AG04449 (cell line): Measurements from ENCODE around the gene SPEM2.

Source experiments
- CTCF ChIA-PET: fragments of 350-600 bp; formaldehyde crosslinking; extraction: SDS; loops from one replicate; lab custom pipeline; 2021; ENCODE audit warnings: antibody characterized with exemption; lab: Yijun Ruan, JAX
- POLR2A ChIA-PET: fragments of 400-600, 350-600 bp; formaldehyde crosslinking; extraction: SDS; loops from one replicate; lab custom pipeline; 2020; ENCODE audit warnings: antibody characterized with exemption, inconsistent platforms; lab: Yijun Ruan, JAX
- DNase-seq: peaks from one replicate; pipeline ENCODE4 v3.0.0-alpha.2; 2010; ENCODE audit warnings: low read depth, low spot score
- H3K4me3 ChIP-seq: 2 replicates; pipeline ENCODE4 v1.5.1; 2011; ENCODE audit warnings: low read depth, mild to moderate bottlenecking, control low read depth, low read length
- TF ChIP-seq, protein P1 (sequence below): IDR thresholded peaks from one replicate; pipeline ENCODE4 v1.5.1; 2011; ENCODE audit warnings: mild to moderate bottlenecking, moderate library complexity, low read length, control low read depth, inconsistent platforms; ENCODE audit not compliant: insufficient read depth; ENCODE audit errors: missing control alignments

The SPEM2 gene

DNA sequence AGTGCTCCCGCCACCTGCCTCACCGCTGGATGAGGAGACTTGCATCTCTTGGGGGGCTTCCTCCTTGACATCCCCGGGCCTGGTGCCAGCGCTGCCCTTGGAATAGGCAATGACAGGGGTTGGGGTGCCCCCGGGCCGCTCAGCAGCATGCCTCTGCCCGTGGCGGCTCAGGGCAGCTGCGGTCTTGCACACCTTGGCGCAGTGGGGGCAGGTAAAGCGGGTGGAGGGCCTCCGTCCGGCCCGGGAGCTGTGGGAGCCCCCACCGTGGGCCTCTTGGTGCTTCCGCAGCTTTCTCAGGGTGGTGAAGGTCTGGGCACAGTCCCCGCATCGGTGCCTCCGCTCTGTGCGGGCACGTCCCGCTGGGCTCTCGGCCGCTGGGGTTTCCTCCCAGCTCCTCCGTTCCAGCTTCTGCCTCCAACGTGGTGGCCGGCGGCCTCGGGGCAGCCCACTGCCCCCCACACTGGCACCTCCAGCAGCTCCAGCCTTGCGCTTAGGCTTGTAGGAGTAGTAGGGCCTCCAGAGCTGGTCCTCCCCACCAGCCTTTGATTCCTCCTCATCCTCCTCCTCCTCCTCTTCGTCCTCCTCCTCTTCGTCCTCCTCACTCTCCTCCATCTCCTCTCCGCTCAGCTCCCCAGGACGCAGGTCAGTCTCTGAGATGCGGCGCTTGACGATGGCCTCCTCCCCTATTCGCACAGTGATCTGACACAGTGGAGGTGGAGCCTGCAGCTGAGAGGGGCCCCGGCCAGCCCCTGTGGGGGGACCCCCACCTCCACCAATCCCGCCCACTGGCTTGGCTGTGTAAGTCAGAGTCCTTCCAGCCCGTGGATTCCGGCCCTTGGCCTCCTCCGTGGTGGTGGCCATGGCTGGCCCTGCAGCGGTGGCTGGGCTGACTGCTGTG, 37.3 kb downstream of the SPEM2 start:
- ChIA-PET CTCF (interaction anchor here (1.0 to 1.5 kb wide), 4 partner anchors 11 to 98 kb away, joined by 3 to 6 read pairs (median 4); no protein-coding TSS in a partner anchor), POLR2A (interaction anchor here (1.0 kb wide), 1 partner anchor 15 kb away, joined by 3 read pairs; no protein-coding TSS in a partner anchor)
- TF ChIP-seq, protein P1, sequence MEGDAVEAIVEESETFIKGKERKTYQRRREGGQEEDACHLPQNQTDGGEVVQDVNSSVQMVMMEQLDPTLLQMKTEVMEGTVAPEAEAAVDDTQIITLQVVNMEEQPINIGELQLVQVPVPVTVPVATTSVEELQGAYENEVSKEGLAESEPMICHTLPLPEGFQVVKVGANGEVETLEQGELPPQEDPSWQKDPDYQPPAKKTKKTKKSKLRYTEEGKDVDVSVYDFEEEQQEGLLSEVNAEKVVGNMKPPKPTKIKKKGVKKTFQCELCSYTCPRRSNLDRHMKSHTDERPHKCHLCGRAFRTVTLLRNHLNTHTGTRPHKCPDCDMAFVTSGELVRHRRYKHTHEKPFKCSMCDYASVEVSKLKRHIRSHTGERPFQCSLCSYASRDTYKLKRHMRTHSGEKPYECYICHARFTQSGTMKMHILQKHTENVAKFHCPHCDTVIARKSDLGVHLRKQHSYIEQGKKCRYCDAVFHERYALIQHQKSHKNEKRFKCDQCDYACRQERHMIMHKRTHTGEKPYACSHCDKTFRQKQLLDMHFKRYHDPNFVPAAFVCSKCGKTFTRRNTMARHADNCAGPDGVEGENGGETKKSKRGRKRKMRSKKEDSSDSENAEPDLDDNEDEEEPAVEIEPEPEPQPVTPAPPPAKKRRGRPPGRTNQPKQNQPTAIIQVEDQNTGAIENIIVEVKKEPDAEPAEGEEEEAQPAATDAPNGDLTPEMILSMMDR, result no peak
- DNase-seq, result no peak
- no peak overlapping the region for H3K4me3 ChIP-seq

DNA sequence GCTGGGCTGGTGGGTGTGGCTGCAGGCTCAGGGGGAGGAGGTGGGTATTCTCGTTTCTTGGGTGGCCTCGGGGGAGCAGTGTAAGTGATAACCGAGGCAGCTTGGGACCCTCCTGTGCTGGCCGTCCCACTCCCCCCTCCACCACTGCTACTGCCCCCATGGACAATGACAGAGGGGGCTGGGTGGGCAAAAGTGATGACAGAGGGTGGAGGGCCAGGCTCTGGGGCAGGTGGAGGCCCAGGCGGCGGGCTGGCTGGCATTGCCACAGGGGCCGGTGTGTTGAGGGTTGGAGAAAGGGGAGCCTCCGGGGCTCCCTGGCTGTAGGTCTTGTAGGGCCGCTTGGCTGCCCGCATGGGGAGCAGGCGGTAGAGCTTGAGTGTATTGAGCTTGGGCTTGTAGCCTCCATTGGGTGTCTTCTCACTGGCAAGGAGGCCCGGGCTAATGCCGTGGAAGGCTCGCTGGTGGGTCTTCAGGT, 38.0 kb downstream of the SPEM2 start:
- no peak overlapping the region for H3K4me3 ChIP-seq
- POLR2A ChIA-PET, result no interaction called here
- TF ChIP-seq, protein P1, result no peak
- no peak for DNase-seq
- CTCF ChIA-PET, result interaction anchor here (1.3 kb wide), 1 partner anchor 13 kb away, joined by 4 read pairs; no protein-coding TSS in a partner anchor

DNA sequence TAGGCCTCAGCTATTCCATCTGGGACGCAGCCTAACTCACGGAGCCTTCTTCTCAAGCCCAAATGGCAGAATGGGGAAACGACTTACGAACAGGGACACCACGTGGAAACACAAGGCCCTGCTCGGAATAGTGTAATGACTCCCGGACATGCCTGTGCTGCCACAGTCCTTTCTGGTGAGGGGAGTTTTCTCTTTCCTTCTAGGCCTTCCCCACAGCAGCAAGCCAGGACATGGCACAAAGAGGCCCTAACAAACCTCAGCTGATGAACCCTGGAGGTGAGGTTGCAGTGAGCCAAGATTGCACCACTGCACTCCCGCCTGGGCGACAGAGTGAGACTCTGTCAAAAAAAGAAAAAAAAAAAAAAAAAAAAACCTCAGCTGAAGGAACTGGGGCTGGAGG, 38.7 kb downstream of the SPEM2 start:
- ChIA-PET CTCF (no interaction called here), POLR2A (no interaction called here)
- DNase-seq, result no peak
- no peak overlapping the region for H3K4me3 ChIP-seq
- TF ChIP-seq, protein P1, result no peak

DNA sequence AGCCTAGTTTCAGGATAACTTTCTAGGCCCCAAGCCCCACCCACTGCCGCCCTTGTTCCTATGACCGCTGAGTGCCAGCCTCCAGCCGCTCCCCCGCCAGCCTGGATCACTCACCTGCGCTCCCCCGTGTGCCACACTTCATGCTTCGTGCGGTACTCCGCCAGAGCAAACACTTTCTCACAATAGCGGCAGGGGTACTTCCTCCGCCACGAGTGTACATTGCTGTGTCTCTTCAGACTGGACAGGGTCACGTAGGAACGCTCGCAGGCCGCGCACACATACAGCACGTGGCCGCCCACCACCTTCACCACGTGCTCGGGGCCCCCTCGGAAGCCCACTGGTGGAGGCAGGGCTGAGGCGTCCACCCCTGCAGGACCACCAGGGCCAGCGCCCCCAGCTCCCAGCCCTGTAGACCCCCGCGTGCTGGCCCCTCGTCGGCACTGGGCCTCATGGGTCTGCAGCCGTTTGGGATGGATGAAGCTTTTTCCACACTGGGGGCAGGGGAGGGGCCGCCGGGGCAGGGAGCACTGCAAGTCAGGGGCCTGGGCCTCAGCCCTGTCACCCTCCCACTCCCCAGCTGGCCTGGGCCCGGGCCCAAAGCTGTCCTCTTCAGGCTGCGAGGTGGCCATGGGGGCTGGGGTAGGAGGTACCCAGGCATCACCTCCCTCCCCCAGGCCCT, 40.3 kb downstream of the SPEM2 start:
- POLR2A ChIA-PET, result interaction anchor here (1.1 to 1.4 kb wide), 2 partner anchors 10 to 11 kb away, joined by 4 to 8 read pairs; no protein-coding TSS in a partner anchor
- H3K4me3 ChIP-seq, result no peak overlapping the region
- CTCF ChIA-PET, result interaction anchor here (2.8 kb wide), 1 partner anchor 95 kb away, joined by 8 read pairs; the partner anchor contains the start of gene SENP3
- no peak for DNase-seq
- TF ChIP-seq, protein P1, result no peak

DNA sequence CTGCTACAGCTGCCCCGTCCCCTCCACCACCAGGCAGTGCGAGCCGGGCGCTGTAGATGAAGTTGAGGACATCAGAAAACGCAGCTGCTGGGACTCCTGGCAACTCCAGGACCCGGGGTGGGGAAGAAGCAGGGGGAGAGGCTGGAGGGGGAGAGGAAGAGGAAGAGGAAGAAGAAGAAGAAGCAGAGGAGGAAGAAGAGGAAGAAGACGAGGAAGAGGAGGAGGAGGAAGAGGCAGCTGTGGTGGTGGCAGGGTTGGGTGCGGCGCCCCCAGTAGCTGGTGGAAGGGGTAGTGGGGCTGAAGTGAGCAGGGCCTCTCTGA, 40.9 kb downstream of the SPEM2 start:
- no peak for DNase-seq
- CTCF ChIA-PET, result interaction anchor here (1.2 to 2.8 kb wide), 2 partner anchors 9 to 95 kb away, joined by 4 to 8 read pairs; partner anchors contain the start of gene SENP3
- POLR2A ChIA-PET, result interaction anchor here (1.1 to 1.4 kb wide), 2 partner anchors 10 to 11 kb away, joined by 4 to 8 read pairs; no protein-coding TSS in a partner anchor
- H3K4me3 ChIP-seq, result no peak overlapping the region
- TF ChIP-seq, protein P1, result no peak
